Sigmoid colon (tissue), 7 donors: Measurements from ENCODE around the gene DMPK. TPM values are rescaled to one million over a fixed set of nuclear protein-coding genes. Genes with fewer than 3 reads are reported as not detected.

ENCODE experiments used
- DNase-seq: peaks from one replicate; pipeline ENCODE4 v3.0.0-alpha.2; 2019
- H3K27ac ChIP-seq, 4 donors: fragments of 200-600 bp; sonication (generic); one replicate each; pipeline ENCODE4 v1.5.1; 2016 to 2019; ENCODE audit warnings: mild to moderate bottlenecking in 1 of 4
- H3K27me3 ChIP-seq, 3 donors: fragments of 200-600 bp; sonication (generic); one replicate each; pipeline ENCODE4 v1.5.1; 2019; ENCODE audit warnings: mild to moderate bottlenecking in 1 of 3
- H3K36me3 ChIP-seq, 4 donors: fragments of 200-600 bp; sonication (generic); one replicate each; pipeline ENCODE4 v1.5.1; 2016 to 2019
- H3K4me1 ChIP-seq, 4 donors: fragments of 200-600 bp; sonication (generic); one replicate each; pipeline ENCODE4 v1.5.1; 2017 to 2019
- H3K4me3 ChIP-seq, 4 donors: fragments of 200-600 bp; sonication (generic); one replicate each; pipeline ENCODE4 v1.5.1; 2017 to 2019; ENCODE audit warnings: mild to moderate bottlenecking in 2 of 4, moderate library complexity in 1 of 4
- H3K9me3 ChIP-seq, 4 donors: fragments of 200-600 bp in 3 of 4; sonication (generic) in 3 of 4; one replicate each; pipeline versions ENCODE4 v1.5.1 to v1.6.1; 2013 to 2019
- CTCF ChIP-seq, 4 experiments: fragments of 450-650 bp in 3 of 4; fragments of 200-600 bp in 1 of 4; IDR thresholded peaks; one replicate each; pipeline ENCODE4 v1.5.1; 2016 to 2019; ENCODE audit warnings: antibody characterized with exemption in 4 of 4, mild to moderate bottlenecking in 3 of 4, moderate library complexity in 2 of 4
- EP300 ChIP-seq, 4 donors: sonication (generic); formaldehyde crosslinking; IDR thresholded peaks; one replicate each; pipeline ENCODE4 v1.6.1; 2017; ENCODE audit warnings: antibody characterized with exemption in 4 of 4
- POLR2A ChIP-seq, 2 donors: fragments of 450-650 bp; IDR thresholded peaks; one replicate each; pipeline ENCODE4 v1.6.1; 2016; ENCODE audit warnings: antibody characterized with exemption in 2 of 2, mild to moderate bottlenecking in 2 of 2, moderate library complexity in 2 of 2
- POLR2AphosphoS5 ChIP-seq, 4 donors: sonication (generic); formaldehyde crosslinking; IDR thresholded peaks; one replicate each; pipeline ENCODE4 v1.6.1; 2017; ENCODE audit warnings: antibody characterized with exemption in 4 of 4
- WGBS, 2 donors: extraction: QIAGEN DNeasy Blood & Tissue Kit; methylation state at CpG; one replicate each; pipeline ENCODE4 v1.1.7; 2013; 5-methylcytosine and 5-hydroxymethylcytosine counted together
- intact Hi-C: fragments of 100-400 bp; cut with DNase I; formaldehyde crosslinking; loops from one replicate; pipeline ENCODE4 v1.15.1; 2023
- polyA plus RNA-seq, 3 donors: library from polyadenylated mRNA; stranded (reverse); fragments of 200-250 nt; gene quantifications; one replicate each; pipeline ENCODE4 v1.2.3, GENCODE V29; 2013
- total RNA-seq, 4 donors: library from RNA; depleted of rRNA; stranded (reverse); fragments of >200 nt; gene quantifications; one replicate each; pipeline ENCODE4 v1.1.0, GENCODE V29; 2016
- donor health status: healthy with polysubstance abuse.
- donor health status: Bipolar disorder and iron deficiency.
- donor health status: healthy.

Gene DMPK
- total and polyA plus RNA-seq, 7 donors = 7.2 to 219 (median 62.2) TPM

- WGBS, 2 donors = 85 to 93% methylated on average over 6 of the region's 6 CpGs
- peaks cover 8 to 16% (median 8%) of the 10 kb centered on the region in 3 donors for H3K27me3 ChIP-seq
- H3K36me3 ChIP-seq = peaks cover 1 to 54% (median 16%) of the 10 kb centered on the region in 4 donors
- TF ChIP-seq EP300 (IDR thresholded peaks at IDR 0.05) = no peak
- TF ChIP-seq POLR2A (IDR thresholded peaks at IDR 0.05) = no peak
- no peak for TF ChIP-seq CTCF (IDR thresholded peaks at IDR 0.05)
- TF ChIP-seq POLR2AphosphoS5 (IDR thresholded peaks at IDR 0.05) = no peak
- no peak overlapping the region for H3K4me3 ChIP-seq
- peaks cover 0 to 28% (median 17%) of the 10 kb centered on the region in 4 donors for H3K4me1 ChIP-seq
- no peak overlapping the region for H3K27ac ChIP-seq
- DNase-seq = no peak
- no peaks in the 10 kb centered on the region for H3K9me3 ChIP-seq
- intact Hi-C loops = loop anchor here (5.0 kb wide), 1 partner anchor 63 kb away; no protein-coding TSS in a partner anchor
Measured at GRCh38 chr19:45819769-45820168, 37.5 kb upstream of the DMPK start.

DNA sequence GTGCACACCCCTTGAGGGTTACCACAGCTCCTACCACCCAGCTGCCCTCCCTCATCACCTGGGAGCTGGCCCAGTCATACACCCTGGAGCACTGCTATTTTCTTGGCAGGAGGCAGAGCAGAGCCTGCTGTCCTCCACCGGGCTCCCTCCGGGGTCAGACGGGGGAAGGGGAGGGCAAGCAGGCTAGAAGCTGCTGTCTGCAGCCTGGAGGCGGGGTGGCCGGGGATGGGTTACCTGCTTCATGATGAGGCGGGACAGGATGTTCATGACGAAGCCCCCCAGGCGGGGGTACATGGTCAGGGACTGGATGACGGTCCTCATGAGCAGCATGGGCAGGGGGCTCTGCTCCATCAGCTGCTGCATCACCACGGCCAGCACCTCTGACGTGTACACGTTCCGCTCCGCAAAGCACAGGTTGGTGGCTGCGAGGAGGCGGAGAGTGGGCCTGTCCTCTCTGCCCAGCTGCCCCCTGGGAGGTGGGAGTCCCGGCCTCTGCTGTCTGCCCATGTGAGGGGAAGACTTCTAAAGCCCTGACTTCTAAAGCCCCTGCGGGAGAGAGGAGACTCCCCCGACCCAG is 35.5 kb upstream of the DMPK start:
- WGBS, 2 donors = 80 to 86% methylated on average over 19 of the region's 19 CpGs
- H3K36me3 ChIP-seq = peaks cover 0 to 34% (median 5%) of the 10 kb centered on the region in 4 donors
- H3K27ac ChIP-seq = no peak overlapping the region
- DNase-seq = no peak
- H3K4me3 ChIP-seq = no peak overlapping the region
- H3K9me3 ChIP-seq = no peaks in the 10 kb centered on the region
- TF ChIP-seq POLR2AphosphoS5 (IDR thresholded peaks at IDR 0.05) (peak in 1 of 4 donors; percentile 5), CTCF (IDR thresholded peaks at IDR 0.05) (no peak)
- H3K27me3 ChIP-seq = peaks cover 8 to 35% (median 24%) of the 10 kb centered on the region in 3 donors
- peaks cover 0 to 23% (median 18%) of the 10 kb centered on the region in 4 donors for H3K4me1 ChIP-seq
- intact Hi-C loops = loop anchor here (5.0 kb wide), 1 partner anchor 64 kb away; no protein-coding TSS in a partner anchor

- whole genome bisulfite sequencing, 2 donors = 14 to 21% methylated on average over 24 of the region's 24 CpGs
- H3K27ac ChIP-seq = peak overlapping the region in 1 of 4 donors; percentile 16
- H3K36me3 ChIP-seq = peaks cover 0 to 28% (median 0%) of the 10 kb centered on the region in 4 donors
- no peak overlapping the region for H3K4me3 ChIP-seq
- H3K9me3 ChIP-seq = no peaks in the 10 kb centered on the region
- intact Hi-C loops = loop anchor here (5.0 kb wide), 1 partner anchor 65 kb away; no protein-coding TSS in a partner anchor
- TF ChIP-seq POLR2AphosphoS5 (IDR thresholded peaks at IDR 0.05) (peak in 2 of 4 donors; percentile 13 to 41), CTCF (IDR thresholded peaks at IDR 0.05) (peak; percentile 82 to 92 (median 86)), POLR2A (IDR thresholded peaks at IDR 0.05) (no peak)
- peaks cover 8 to 42% (median 24%) of the 10 kb centered on the region in 3 donors for H3K27me3 ChIP-seq
- DNase-seq = peak; percentile 96
- H3K4me1 ChIP-seq = peaks cover 0 to 23% (median 18%) of the 10 kb centered on the region in 4 donors
Measured at GRCh38 chr19:45817010-45817724, 34.9 kb upstream of the DMPK start.

DNA sequence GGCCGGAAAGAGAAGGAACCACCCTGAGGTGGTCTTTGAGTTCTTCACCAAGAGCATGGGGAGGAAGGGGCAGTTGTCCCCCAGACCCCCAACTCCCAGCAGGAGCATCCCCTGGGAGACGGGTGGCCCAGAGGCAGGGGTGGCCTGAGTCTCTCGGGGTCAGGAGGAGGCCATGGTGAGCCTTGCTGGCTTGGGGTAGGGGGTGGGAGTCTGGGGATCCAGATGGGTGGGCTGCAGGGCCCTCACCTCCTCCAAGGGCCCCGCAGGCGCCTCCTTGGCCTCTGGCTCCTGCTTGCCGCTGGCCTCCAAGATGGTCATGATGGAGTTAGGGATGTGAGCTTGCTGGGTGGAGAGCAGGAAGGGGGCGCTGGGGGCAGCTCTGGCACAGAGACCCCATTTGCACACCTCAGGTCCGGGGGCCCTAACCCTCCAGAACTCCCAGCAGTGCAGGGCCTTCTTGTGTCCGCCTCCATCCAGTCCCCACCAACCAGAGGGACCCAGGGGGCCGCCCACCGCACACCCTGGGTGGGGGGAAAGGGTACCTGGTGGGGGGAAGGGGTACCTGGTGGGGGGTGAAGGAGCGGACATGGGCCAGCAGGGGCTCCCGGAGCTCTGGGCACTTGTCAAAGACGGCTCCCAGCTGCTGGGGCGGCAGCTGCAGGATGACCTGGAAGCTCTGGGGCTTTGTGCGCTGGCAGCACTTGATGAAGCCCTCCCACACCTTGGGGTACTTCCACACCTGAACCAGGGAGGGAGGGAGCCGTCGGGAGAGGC is 34.1 kb upstream of the DMPK start:
- Histone ChIP-seq H3K4me1 (peaks cover 0 to 23% (median 18%) of the 10 kb centered on the region in 4 donors), H3K36me3 (peaks cover 0 to 23% (median 0%) of the 10 kb centered on the region in 4 donors), H3K27me3 (peaks cover 8 to 43% (median 24%) of the 10 kb centered on the region in 3 donors), H3K4me3 (peak overlapping the region in 2 of 4 donors; percentile 38 to 45), H3K27ac (peak overlapping the region in 1 of 4 donors; percentile 16), H3K9me3 (no peaks in the 10 kb centered on the region)
- intact Hi-C loops = loop anchor here (5.0 kb wide), 1 partner anchor 66 kb away; no protein-coding TSS in a partner anchor
- 79 to 83% methylated on average over 18 of the region's 18 CpGs for WGBS, 2 donors
- TF ChIP-seq POLR2A (IDR thresholded peaks at IDR 0.05) = no peak
- DNase-seq = no peak
